ENCODE results near the gene MIX23. TPM values are rescaled to one million over a fixed set of nuclear protein-coding genes. Genes with fewer than 3 reads are reported as not detected.

The MIX23 gene
- total RNA-seq, 2 experiments from 2014 or later, result 183 to 197 TPM

DNA sequence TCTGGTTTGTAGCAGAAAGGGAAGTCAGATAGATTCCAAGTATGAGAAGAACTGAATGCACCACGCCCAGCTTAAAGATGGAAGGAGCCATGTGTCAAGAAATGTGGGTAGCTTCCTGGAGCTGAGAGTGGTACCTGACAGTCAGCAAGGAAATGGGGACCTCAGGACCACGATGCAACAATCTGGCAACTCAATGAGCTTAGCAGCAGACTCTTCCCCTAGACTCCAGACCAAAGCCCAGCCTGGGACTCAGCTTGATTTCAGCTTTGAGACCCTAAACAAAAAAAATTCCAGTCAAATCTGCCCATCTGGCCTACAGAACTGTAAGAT, 24.4 kb downstream of the MIX23 start:
- POLR2A ChIA-PET, result interaction anchor here (0.6 kb wide), 1 partner anchor 257 kb away, joined by 7 read pairs; no protein-coding TSS in a partner anchor
- CTCF ChIA-PET, result no interaction called here

DNA sequence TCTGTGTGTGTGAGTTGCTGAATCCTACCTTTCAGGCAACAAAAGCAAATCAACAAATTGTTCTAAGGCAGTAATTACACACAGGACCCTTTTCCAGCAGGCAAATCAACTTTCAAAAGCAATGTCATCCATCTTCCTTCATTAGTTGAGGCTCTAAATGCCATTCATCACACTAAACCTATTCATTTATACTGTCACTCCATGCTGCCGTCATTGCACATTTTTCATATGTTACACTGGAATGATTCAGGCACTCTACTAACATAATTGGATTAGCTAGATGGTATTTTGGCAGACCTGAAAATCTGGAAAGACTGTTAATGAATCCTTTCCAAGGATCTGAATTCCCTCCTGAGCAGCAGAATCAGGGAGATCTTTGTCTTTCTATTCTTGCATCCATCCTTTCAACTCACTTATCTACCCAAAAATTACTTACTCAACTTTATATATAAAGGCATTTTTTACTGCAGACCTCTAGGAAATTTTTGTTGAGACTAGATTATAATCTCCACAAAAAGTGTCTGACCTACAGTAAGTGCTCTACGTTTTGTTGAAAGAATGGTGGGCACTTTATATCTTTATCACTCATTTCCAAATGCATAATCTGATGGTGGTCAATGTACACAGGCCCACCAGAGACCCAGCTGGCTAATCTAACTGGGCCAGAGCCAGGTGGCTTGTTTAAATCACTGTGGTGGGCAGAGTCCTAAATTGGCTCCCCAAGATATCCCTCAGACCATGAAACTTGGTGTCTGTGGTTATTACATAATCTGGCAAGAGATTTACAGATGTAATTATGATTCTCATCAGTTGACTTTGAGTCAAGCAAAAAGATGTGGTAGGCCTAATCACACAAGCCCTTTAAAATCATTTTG, 25.0 kb downstream of the MIX23 start:
- ChIA-PET CTCF (no interaction called here), POLR2A (interaction anchor here (0.6 kb wide), 1 partner anchor 256 kb away, joined by 7 read pairs; no protein-coding TSS in a partner anchor)

DNA sequence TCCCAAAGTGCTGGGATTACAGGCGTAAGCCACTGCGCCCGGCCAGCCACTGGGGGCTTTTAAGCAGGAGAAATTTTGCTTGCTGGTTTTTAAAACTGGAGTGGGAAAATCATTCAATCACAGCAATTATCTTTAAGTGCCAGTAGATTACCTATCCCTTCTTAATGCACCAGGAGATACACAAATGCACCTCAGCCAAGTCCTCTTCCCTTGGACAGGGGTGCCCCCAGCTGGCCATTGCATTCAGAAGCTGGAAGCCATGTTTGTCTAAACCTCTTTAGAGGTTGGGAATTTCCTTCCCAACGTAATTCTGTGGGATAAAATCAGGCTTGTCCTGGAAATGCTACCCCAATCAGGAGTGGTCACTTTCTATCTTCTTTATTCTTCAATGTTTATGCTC, 26.6 kb downstream of the MIX23 start:
- POLR2A ChIA-PET, result no interaction called here

DNA sequence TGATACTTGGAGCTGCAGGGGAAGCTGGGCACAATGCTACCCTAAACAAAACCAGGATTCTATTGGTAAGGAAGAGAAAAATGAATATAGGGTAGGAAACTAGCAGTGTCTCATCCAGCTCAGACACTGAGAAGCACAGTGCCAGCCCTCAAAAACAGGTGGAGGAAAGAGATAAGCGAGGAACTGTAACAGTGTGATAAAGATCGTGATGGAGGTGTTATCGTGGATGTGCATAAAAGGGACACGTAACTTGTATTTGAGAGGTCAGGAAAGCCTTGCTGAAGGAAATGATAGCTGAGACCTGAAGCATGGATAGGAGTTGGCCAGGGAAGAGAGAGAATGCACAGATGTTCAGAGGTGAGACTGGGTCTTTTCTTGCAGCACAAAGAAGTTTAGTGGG, 27.4 kb downstream of the MIX23 start:
- CTCF ChIA-PET, result no interaction called here
- POLR2A ChIA-PET, result no interaction called here

More for the DNA sequence above, 26.6 kb downstream of the MIX23 start:
- CTCF ChIA-PET, result no interaction called here

DNA sequence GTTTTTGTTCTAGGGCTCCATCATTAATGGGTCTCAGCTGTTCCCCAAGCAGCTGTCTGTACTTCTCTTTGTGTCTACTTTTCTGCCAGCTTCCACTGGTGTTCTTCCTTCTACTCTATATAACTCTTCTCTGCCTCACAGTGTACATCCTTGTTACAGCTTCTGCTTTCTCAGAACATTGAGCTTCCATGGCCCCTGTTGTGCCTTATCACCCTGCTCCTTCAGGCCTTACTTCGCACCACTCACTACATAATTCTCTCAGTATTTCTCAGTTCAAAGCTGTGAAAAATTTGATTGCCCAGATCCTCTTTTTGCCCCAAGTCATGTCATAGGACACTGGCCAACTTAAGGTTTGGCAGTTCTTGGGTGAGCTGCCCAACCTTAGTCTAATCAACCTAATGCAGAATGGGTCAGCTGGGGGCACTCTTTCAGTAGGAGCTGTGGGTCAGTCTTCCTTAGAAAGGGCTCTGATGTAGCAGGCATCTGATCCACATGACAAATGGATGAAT, 29.1 kb downstream of the MIX23 start:
- CTCF ChIA-PET, result no interaction called here
- POLR2A ChIA-PET, result no interaction called here

DNA sequence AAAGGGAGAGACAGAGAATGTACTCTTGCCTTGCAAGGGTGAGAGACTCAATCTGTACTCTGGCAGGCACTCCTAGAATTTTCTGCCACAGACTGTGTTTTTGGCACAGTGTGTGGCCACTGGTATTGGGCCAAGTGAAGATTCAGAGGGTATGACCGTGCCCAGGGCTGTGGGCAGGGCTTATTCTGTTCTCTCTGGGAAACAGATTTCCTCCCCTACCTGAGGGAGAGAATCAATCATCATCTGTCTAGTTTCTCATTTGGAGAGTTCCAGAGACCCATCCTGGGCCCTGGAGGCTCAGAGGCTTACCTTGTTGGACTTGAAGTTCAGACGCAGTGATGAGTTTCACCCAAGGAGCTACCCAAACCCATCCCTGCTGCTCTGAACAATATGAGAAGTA, 29.8 kb downstream of the MIX23 start:
- ChIA-PET POLR2A (no interaction called here), CTCF (no interaction called here)

DNA sequence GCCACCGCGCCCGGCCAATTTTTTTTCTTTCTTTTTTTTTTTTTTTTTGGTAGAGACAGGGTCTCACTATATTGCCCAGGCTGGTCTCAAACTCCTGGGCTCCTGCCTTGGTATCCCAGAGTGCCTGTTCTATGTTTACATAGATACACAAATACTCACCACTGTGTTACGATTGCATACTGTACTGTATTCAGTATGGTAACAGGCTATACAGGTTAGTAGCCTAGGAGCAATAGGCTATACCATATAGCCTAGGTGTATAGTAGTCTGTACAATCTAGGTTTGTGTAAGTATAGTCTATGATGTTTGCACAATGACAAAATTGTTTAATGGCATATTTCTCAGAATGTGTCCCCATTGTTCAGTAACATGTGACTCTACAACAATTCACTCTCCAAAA, 31.4 kb downstream of the MIX23 start:
- ChIA-PET CTCF (no interaction called here), POLR2A (no interaction called here)

DNA sequence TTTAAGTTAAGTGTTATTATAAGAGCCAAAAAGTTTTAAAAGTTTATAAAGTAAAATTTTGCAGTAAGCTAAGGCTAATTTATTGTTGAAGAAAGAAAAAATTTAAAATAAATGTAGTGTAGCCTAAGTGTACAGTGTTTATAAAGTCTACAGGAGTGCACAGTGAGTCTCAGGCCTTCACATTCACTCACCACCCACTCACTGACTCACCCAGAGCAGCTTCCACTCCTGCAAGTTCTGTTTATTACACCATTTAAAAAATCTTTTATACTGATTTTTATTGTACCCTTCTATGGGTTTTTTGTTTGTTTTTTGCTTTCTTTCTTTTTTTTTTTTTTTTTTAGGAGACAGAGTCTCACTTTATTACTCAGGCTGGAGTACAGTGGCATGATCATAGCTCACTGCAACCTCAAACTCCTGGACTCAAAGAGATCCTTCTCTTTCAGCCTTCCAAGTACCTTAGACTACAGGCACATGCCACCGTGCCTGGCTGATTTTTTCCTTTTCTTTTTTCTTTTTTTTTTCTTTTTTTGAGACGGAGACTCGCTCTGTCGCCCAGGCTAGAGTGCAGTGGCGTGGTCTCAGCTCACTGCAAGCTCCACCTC, 32.1 kb downstream of the MIX23 start:
- CTCF ChIA-PET, result interaction anchor here (0.7 to 1.4 kb wide), 3 partner anchors 18 to 51 kb away, joined by 3 to 4 read pairs (median 3); partner anchors contain the start of gene FAM162A

DNA sequence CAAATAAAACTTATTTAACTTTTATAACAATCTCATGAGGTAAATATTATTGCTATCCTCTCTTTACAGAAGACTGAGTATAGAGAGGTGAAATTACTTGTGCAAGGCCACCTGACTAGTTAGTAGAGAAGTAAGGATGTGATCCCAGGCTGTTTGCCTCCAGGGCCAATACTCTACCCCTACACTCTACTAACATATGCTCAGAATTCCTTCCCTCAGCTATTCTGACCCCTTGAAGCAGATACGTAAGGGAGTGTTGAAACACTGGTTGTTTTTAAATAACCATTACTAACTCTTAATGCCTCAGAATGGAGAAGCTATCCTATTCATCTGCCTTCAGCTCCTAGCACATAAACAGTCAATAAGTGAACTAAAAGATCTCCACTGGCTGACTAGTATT, 33.9 kb downstream of the MIX23 start:
- ChIA-PET POLR2A (interaction anchor here (0.7 kb wide), 1 partner anchor 335 kb away, joined by 5 read pairs; no protein-coding TSS in a partner anchor), CTCF (interaction anchor here (1.1 kb wide), 1 partner anchor 11 kb away, joined by 3 read pairs; no protein-coding TSS in a partner anchor)

More for the DNA sequence above, 32.1 kb downstream of the MIX23 start:
- POLR2A ChIA-PET, result no interaction called here

DNA sequence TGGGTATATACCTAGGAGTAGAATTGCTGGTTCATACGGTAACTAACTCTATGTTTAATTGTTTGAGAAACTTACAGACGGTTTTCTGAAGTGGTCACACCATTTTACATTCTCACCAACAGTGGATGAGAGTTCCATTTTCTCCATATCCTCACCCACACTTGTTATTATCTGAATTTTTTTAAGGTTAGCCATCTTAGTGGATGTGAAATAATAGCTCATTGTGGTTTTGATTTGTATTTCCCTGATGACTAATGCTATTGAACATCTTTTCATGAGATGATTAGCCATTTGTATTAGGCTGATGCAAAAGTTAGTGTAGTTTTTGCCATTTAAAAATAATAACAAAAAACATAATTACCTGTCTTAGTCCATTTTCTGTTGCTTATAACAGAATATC, 39.4 kb downstream of the MIX23 start:
- CTCF ChIA-PET, result no interaction called here
- POLR2A ChIA-PET, result no interaction called here

DNA sequence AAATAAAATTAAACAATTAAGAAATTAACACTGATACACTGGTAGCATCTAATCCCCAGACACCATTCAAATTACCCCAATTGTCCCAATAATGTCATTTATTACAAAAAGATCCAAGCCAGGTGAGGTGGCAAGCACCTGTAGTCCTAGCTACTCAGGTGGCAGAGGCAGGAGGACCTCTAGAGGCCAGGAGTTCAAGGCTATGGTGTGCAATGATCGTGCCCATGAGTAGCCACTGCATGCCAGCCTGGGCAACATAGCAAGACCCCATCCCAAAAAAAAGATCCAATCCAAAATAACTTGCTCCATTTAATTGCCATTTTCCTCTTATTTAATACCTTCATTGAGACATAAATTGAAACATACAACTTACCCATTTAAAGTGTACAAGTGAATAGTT, 40.2 kb downstream of the MIX23 start:
- ChIA-PET CTCF (no interaction called here), POLR2A (no interaction called here)

DNA sequence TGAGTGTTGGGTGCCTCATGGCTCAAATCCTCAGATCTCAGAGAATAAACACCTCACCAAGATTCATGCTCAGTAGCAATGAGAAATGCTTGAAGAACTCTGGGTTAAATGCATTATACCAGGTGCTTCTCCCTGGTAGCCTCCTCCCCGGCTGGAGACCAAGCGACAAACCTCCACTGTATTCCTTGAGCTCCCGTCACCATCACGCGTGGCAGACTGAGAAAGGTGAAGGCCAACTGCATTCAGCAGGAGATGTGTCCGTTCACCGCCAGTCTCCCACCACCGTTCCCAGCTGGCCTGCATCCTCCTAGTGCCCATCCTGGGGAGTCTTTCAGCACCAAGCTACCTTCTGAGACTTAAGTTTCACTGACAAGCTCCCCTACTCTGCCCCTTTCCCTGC, 50.5 kb downstream of the MIX23 start:
- CTCF ChIA-PET, result no interaction called here
- POLR2A ChIA-PET, result no interaction called here

DNA sequence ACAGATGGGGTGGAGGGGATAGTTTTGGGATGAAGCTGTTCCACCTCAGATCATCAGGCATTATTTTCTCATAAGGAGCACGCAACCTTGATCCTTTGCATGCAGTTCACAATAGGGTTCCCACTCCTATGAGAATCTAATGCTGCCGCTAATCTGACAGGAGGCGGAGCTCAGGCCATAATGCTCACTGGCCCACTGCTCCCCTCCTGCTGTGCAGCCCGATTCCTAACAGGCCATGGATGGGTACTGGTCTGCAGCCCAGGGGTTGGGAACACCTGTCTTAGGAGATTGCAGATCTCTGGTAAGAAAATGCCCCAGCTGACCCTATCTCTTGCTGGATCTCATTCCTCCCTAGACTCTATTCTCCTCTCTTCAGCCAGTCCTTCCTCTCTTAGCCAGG, 51.1 kb downstream of the MIX23 start:
- CTCF ChIA-PET, result no interaction called here
- POLR2A ChIA-PET, result no interaction called here

DNA sequence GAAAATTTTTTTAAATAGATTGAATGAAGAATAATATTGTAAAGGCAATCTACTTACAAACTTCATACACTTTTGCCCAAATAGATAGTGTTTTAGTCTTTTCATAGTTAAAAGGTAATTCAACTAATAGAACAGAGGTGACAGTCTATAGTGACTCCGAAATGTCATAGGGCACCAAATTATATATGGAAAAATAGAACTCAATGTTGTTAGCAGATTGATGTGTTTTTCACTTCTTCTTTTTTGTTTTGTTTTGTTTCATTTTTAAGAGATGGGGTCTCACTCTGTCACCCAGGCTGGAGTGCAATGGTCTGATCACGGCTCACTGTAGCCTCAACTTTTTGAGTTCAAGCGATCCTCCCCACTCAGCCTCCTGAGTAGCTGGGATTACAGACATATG, 57.3 kb downstream of the MIX23 start:
- ChIA-PET CTCF (no interaction called here), POLR2A (no interaction called here)

DNA sequence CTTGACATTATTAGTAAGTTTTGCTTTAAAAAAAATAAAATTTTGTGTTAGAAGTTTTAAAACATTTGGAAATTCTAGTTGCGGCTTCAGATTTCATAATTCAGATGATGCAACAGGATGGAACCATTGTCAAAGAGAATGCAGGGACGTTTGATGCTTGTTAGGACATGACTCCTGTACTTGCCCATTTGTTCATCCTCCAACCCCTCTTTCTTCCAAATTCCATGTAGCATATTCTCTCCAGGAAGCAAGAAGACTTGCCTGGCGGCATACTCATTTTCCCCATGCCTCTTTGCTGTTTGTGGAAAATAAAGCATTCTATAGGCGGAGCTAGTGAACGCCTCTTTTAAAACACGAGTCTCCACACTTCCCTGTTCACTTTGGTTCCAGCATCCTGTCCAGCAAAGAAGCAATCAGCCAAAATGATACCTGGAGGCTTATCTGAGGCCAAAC, 58.1 kb downstream of the MIX23 start, which contains the start of gene CSTA:
CSTA (plus strand) TSS at position 378 of the 453 bp plus-strand sequence; CDS start at position 423, 45 bp downstream.
- POLR2A ChIA-PET, result no interaction called here
- CTCF ChIA-PET, result no interaction called here

DNA sequence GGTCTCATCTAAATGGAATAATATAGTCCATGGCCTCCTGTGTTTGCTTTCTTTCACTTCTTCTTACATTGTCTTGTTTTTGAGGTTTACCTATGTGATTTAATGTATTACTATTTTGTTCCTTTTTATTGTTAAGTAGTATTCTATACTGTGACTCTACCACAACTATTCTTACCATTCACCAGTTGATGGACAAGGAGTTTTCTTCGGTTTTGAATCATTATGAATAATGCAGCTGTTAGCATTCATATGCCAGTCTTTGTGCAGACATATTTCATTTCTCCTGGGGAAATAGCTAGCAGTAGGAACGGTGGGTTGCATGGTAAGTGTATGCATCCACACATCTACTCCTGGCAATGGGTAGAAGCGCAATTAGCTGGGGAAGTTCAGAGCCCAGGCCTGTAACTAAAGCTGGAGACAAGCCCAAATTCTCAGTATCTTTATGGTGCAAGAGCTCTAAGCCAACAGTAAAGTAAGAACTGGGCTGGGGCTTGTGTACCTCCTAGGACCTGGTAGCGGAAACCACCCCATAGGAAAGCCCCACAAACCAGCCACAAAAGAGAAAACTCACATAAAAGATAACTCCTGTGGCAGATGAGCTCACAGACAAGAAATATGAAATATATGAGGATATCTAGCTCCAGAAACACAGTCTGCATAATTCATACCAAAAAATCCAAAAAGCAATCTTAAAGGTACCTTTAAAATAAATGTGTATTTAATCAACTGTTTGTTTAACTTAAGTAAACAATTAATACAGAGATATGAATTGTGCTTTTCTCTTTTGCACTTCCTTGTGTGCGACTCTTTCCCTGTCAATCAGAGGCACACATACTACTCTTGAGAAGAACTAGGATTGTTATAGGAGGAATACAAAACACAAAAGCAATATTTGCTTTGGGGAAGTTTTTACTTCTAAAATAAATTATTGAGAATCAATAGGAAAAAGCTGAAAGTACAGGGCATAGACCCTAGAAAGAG, 60.6 kb downstream of the MIX23 start:
- CTCF ChIA-PET, result no interaction called here

DNA sequence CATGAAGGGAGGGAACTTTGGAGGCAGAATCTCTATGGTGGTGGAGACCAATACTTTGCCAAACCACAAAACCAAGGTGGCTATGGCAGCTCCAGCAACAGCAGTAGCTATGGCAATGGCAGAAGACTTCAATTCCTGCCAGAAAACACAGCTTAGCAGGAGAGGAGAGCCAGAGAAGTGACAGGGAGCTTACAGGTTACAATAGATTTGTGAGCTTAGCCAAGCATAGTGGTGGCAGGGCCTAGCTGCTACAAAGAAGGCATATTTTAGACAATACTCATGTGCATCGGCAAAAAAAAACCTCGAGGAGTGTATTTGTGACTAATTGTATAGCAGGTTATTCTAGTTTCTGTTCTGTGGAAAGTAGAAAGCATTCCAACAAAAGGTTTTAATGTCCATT, 64.4 kb downstream of the MIX23 start:
- POLR2A ChIA-PET, result no interaction called here

More for the DNA sequence above, 60.6 kb downstream of the MIX23 start:
- POLR2A ChIA-PET, result no interaction called here

DNA sequence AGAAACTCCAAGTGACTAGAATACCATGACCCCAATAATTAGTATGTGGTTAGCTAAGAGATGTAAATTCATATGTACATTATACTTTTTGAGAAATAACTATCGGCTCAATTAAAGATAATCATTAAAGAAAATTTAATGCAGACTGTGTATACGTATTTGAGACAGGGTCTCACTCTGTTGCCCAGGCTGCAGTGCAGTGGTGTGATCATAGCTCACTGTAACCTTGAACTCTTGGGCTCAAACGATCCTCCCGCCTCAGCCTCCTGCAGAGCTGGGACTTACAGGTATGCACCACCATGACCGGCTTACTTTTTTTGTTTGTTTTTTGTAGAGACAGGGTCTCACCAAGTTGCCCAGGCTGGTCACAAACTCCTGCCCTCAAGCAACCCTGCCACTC, 66.7 kb downstream of the MIX23 start:
- CTCF ChIA-PET, result no interaction called here
- POLR2A ChIA-PET, result no interaction called here

More for the DNA sequence above, 64.4 kb downstream of the MIX23 start:
- CTCF ChIA-PET, result interaction anchor here (0.7 kb wide), 1 partner anchor 772 kb away, joined by 3 read pairs; no protein-coding TSS in a partner anchor

DNA sequence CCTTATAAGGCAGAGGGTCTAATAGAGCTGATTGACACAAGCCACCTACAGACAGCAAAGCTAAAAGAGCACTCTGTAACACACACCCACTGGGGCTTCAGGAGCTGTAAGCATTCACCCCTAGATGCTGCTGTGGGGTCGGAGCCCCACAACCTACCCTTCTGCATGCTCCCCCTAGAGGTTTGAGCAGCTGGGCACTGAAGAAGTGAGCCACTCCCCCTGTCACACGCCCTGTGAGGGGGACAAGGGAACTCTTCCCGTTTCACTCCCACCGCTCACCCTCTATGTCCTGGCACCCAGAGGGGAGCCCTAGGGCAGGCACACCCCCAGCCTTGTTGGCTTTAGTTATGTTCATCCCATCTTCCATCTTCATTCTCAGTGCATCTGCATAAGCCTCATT, 67.4 kb downstream of the MIX23 start:
- ChIA-PET POLR2A (no interaction called here), CTCF (no interaction called here)

Measured in activated CD8-positive, alpha-beta memory T cell treated with anti-CD3 and anti-CD28 coated beads for 36 hours (primary cell).